HG03108 (cell line): ENCODE results near the gene KCMF1.

Source experiments
- ATAC-seq: cut with Tn5 transposase; IDR thresholded peaks from one replicate; pipeline ENCODE4 v1.9.1; 2021; ENCODE audit warnings: moderate library complexity; ENCODE audit not compliant: unreplicated experiment

Gene KCMF1

DNA sequence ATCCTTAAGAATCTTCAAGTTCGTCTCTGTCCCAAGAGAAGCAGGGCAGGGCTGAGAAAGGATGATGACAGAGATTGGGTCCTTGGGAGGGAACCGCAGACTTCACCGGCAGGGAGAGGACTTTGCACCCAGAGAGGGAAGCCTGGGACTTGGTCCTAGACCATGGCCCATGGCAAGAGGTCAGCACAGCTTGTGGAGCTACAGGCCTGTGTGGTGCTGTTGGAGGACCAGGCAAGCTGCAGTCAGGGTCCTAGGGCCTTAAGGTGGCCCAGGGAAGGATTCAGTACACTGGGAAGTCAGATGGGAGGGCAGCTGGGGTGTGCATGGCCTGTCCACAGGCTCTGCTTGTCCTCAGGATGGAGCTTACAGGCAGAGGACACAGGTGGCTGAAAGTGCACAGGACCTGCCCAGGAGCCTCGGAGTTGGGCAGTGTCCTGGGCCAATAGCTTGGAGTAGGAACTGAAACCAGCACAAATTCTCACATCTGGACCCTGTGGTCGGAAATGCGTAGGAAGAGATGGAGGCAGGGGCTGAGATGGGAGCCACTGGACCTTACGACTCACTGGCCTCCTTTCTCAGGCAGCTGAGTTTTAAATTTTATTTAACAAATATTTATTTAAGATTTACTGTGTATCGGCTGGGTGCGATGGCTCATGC, 105.8 kb downstream of the KCMF1 start:
- no peak for ATAC-seq

DNA sequence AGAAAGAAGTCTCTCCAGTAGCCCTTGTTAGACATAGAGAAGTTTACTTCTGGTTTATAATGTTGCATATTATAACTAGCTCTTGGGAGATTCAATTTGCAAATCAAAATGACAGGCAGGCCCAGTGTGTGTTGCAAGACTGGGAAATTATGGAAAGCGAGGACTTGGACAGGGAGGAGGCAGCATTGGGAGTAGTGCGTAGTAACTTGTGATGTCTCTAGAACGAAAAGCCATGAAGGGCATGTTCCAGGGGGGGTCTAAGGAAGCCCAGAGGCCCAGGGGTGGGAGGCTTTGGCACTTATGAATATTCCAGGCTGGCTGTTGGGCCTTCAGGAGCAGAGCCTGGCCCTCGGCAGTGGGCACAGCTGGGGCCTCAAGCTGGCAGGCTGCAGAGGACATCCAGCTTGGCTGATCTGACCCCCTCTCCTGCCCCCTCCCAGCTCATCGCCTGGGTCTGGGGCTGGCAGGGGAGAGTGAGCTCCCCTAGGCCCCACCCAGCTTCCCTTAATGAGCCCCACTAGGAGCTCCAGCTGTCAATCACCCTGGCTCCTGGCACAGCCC, 107.0 kb downstream of the KCMF1 start:
- ATAC-seq: no peak

DNA sequence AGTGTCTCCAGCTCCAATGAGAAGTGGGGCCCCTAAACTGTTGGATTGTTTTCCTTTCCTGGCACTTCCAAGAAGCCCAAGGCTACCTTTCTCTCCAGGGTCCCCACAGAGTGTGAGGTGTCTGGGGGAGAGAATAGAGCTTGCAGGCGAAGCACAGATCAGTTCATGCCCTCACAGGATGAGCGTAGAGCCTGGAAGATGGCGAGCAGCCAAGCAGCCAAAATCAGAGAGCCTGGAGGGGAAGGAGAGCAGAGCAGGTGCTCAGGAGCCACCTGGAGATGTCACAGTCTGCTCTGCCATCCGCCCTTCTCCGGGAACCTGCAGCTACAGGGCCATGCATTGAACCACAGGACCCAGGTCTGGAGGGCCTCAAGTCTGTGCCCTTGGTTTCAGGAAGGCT, 107.6 kb downstream of the KCMF1 start:
- ATAC-seq: no peak

DNA sequence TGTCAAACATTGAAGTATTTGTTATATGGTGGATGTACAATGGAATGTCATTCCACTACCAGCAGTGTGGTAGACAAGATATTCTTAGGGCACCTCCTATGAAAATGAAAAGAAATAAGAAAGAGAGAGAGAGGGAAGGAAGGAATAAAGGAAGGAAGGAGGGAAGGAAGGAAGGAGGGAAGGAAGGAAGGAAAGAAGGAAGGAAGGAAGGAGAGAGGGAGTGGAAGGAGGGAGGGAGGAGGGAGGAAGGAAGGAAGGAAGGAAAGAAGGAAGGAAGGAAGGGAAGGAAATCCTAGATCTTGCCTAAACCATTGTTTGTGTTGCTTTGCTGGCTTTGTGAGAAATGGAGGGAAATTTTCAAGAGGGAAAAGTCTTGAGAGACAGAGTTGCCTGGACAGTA, 112.1 kb downstream of the KCMF1 start:
- ATAC-seq: no peak

DNA sequence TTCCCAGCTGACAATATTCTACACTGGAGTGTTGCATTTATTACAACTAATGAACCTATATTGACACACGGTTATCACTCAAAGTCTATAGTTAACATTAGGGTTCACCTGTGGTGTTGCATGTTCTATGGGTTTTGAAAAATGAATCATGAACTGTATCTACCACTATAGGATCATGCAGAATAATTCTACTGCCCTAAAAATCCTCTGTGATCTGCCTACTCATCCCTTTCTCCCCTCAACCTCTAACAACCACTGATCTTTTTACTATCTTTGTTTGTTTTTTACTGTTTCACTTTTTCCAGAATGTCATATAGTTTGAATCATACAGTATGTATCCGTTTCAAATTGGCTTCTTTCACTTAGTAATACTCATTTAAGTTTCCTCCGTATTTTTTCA, 114.6 kb downstream of the KCMF1 start:
- no peak for ATAC-seq

DNA sequence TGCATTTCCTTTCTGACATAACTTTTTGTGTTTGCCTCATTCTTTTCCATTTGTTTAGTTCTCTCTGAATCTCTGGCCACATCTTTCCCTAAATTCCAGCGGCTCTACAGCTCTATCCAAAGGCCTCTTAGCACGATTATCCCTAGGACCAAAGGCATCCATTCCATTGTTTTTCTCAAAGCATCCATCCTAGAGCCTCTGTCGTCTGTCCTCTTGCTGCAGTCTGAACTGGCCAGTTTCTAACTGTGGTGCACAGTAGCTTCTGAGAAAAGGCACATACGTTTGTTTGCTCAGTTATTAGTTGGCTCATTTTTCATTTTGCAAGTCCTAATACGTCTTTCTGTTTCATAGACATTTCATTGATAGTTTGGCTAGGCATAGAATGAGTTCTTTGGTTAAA, 116.6 kb downstream of the KCMF1 start:
- ATAC-seq: no peak

DNA sequence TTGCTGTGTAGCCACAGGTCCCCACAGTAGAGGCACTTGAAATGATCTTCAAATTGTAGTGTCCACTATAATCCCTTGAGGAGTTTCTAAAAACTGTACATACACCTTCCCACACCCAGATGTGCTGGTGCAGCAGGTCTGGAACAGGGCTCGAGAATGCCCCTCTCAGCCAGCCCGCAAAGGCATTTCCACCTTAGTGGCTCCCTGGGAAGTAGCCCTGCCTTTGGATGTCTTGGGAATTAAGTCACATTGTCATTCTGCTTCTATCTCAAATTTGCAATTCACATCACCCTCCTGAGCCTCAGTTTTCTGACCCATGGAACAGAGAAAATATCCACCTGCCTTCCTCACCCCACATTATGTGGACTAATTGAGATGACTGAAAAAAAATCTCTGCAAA, 118.0 kb downstream of the KCMF1 start:
- ATAC-seq: no peak

DNA sequence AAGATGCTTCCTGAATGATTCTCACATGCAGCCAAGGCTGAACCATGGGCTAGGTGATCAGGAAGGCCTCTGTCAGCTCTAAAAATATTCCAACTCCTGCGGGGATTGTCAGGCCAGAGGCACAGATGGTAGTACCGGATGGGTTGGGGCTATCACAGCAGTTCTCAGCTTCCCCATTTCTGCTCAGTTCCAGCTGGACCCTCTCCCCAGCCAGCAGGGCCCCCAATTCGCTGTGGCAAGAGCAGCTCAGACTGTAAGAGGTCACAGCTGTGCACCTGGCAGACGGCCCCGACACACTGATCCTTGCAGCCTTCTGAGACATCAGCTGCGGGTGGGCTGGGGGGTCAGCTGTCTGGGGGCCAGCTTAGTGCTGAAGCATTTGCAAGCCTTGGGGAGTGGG, 118.6 kb downstream of the KCMF1 start:
- ATAC-seq: no peak

DNA sequence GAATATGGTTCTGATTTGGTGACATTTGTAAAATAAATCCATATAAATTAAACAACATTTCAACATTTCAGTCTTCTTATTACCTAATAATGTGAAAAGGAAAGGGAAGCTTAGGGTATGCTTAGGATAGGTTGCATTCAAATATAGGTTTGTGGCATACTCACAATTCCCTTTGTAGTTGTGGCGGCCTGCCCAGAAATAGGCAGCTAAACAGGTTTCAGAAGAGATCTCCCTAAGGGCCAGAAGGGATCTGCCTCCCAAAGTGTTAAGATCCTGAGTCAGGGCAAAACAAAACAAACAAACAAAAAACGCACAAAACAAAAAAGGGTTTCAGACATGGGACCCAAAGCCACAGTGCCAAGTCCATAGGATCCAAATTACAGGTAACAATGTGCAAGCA, 120.9 kb downstream of the KCMF1 start:
- no peak for ATAC-seq

DNA sequence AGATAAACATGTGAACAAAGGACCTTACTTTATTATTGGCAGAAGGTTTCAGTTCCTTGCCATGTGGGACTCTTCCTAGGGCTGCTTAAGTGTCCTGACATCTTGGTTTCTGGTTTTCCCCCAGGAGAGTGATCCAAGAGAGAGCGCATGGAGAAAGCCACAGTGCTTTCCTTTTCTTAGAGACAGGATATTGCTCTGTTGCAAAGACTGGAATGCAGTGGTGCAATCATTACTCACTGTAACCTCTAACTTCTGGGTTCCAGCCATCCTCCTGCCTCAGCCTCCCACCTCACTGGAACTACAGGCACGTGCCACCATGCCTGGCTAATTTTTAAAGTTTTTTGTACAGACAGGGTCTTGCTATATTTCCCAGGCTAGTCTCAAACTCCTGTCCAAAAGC, 124.1 kb downstream of the KCMF1 start:
- no peak for ATAC-seq

DNA sequence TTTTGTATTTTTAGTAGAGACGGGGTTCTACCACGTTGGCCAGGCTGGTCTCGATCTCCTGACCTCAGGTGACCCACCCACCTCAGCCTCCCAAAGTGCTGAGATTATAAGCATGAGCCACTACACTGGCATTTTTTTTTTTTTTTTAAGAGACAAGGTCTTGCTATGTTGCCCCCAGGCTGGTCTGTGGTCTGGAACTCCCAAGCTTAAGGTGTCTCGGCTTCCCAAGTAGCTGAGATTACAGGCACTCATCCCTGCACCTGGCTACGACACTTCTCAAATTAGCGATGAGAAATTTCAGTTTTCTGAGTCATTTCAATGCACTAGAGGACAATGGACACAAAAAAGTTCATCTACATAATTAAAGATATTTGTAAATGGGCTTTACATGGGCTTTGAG, 125.7 kb downstream of the KCMF1 start:
- ATAC-seq: no peak

DNA sequence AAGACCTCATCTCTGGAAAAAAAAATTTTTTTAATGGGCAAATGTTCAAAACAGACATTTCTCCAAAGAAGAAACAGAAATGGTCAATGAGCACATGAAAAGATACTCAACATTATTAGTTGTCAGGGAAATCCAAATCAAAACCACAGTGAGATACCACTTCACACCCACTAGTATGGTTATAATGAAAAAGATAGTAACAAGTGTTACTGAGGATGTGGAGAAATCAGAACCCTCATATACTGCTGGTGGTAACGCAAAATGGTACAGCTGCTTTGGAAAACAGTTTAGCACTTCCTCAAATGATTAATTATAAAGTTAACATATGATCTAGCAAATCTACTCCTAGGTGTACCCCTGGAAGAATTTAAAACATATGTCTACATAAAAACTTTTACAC, 133.3 kb downstream of the KCMF1 start:
- no peak for ATAC-seq

DNA sequence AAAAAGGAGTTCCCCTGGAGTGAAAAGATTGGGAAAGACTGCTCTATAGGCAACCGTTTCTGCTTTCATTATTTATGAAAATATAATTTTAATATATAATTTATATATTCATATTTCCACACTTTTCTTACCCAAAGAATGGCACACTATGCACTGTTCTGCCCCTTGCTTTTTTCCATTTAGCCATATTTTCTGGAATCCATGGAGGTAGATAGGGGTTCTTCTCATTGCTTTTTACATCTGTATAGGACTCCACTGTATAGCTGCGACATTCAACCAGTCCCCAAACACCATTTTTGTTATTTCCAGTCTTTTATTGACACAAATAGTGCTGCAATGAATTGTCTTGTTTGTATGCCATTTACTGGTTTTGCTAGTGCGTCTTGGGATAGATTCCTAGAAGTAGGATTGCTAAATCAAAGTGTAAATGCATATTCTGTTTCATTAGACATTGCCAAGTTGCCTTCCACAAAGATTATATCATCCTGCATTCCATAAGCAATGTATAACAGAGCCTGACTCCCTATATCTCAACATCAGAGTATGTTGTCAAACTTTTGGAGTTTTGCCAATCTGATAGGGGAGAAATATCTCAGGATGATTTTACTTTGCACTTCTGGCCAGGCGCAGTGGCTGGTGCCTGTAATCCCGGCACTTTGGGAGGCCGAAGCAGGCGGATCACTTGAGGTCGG, 135.7 kb downstream of the KCMF1 start:
- no peak for ATAC-seq
